Activated CD4-positive, alpha-beta T cell treated with anti-CD3 and anti-CD28 coated beads, Interleukin-2, amount 50 U/mL, for 4 hours (primary cell): Measurements from ENCODE around the gene FAM163B.

Source experiments
- DNase-seq, 2 experiments: peaks; one replicate each; pipeline ENCODE4 v3.0.0-alpha.2; 2020

Gene FAM163B

GRCh38 chr9:133579601-133580418 lies 29.4 kb downstream of the FAM163B start:
- DNase-seq: no peak

DNA sequence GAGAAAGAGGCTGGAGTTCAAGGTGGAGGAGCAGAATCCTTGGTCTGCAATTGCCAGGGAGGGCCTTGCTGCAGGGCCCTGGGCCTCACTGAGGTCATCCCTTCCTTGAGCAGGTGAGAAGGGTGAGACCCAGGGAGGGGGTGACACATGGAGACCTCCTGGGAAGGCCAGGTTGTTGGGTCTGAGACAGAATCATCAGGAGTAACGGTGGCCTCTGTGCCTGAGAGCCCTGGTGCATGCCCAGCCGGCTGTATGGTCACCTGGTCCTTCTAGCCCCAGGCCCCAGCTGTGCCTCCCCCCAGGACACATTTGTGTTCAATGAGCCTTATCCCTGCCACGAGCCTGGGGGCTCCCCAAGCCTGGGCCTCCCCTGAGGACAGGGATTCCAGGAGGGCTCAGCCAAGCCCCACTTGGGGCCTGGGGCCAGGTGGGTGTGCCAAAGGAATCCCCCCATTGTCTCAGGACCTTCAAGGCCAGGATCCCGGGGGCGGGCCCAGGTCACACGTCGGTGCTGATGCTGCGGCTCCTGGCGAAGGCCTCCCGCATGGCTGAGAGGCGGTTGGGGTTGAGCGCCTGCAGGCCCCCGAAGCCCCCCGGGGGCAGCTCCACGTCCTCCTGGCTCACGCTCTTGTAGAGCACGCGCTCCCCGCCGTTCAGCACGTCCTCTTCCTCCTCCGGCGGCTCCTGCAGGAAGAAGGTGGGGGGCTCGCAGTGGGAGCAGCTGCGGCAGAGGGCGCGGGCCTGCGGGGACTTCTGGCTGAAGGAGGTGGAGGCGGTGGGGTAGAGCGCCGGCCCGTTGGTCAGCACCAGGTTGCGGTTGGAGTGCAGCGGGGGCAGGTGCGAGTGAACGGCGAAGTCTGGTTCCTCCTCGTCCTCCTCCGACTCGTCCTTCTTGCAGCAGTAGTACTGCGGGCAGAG lies 30.4 kb downstream of the FAM163B start:
- DNase-seq: no peak

DNA sequence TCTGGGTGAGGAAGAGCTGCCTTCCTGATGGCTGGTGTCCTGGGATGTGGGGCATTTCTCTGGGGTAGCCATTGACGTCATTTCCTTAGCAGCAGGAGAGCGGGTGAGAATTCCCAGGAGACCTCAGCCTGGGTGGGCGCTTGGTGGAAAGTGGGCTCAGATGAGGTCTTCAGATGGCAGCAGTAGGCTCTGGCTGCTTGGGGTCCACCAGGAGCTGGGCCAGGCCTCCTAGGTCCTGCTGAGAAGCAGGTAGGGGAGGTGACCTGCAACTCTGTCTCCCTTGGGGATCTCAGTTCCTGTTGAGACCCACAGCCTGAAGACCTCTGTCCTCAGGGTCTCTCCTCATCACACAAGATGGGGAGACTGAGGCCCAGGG lies 31.5 kb downstream of the FAM163B start:
- DNase-seq: no peak

DNA sequence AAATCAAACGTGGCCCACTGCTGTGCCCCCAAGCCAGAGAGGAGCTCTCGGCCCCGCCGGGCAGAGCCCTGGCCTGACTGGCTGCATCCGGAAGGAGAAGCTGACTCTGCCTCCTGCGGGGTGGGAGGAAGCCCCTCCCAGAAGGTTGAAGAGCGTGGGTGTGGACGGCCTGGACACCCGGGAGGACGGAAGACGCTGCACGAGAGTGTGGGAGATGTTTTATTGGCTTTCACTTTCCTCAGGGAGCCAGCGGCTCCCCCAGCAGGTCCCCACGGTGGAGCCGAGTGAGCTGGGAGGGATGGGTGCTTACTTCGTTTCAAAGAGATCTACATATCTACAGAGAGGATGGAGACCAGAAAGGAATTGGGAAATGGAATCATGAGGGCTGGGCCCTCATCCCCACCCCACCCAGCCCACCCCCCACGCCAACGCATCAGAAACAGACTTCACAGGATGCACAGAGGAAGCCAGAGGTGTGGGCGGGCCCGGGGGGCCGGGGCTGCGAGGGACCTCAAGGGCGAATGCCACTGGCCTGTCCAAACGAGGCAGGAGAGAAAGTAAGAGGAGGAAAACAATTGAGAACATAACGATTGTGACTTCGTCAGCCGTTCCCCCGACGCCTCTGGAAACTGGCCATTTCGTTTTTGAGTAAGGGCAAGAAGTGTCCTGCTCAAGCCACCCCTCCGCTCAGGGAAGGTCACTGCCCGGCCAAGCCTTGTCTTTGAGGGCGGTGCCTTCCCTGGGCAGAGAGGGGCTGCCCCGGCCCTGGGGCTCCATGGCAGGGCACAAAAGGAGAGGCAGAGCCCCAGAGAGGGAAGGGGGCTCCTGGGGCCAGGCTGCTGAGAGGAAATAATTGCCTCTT lies 32.1 kb downstream of the FAM163B start:
- DNase-seq: no peak

DNA sequence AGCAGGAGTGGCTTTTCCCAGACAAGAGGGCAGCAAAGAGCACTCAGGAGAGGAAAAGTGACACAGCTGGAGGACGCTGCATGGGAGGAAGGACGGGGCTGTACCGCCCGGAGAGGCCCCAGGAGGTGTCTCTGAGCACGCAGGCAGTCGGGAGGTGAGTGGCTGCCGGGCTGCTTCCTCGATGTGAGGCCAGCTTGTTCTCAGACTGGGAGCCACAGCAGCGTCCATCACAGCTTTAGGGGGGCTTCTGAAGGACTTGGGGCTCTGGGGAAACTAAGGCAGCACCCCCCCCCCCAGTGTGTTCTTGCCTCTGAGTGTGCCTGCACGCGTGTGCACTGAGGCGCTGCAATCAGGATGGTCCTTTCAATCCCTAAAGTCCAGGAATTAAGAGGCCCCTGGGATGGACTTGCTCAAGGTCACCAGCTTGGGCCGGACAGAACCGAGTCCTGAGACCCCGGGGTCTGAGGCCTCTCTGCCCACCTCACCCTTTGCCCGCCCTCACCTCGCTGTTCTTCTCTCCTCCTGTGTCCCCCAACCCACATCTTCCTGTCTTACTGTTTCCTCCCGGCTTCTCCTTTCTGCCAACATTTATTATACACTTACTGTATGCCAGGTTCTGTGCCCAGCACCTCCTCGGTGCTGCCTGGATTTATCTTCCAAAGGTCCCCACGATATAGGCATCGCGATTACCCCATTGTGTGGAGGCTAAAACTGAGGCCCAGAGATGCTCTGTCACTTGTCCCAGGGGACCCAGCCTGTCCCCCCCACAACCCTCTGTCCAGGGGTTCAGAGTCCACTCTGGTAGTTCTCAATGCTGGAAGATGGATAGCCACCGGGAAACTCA lies 32.9 kb downstream of the FAM163B start:
- no peak for DNase-seq

DNA sequence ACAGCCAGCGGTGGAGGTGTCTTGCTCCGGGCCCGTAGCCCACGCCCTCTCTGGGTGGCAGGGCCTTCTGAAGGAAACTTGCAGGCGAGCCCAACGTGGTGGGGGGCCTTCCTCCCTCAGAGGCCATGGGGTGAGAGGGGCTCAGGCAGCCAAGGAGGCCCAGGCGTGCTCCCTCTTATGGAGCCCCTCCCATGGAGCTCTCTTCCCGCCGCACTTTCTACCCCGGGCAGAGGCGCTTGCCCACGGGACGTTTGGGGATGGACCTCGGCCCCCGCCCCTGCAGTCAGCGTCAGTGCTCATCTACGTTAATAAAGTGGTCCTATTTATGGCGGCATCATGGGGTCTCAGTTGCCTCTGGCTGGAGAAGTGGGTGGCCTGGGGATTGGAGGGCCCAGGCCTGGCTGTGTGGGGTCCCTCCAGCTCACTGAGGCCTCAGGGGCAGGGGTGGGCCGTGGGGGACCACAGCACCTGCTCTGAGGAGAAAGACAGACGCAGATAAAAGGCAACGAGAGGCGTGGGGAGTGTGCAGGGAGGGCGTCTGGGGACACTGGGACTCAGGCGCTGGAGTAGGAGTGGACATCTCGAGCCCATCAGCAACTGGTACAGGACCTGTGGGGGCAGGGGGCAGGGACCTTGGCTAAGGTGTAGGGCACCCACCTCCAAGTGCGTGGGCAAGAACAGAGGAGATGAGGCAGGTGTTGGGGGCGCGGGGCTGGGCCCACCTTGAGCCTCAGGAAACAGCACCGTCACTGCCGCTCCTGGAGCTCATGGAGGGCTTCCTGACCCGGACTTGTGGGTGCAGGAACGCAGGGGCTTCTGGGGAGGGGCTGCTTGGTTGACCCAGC lies 33.8 kb downstream of the FAM163B start:
- no peak for DNase-seq

GRCh38 chr9:133574771-133575170 lies 34.4 kb downstream of the FAM163B start:
- no peak for DNase-seq

DNA sequence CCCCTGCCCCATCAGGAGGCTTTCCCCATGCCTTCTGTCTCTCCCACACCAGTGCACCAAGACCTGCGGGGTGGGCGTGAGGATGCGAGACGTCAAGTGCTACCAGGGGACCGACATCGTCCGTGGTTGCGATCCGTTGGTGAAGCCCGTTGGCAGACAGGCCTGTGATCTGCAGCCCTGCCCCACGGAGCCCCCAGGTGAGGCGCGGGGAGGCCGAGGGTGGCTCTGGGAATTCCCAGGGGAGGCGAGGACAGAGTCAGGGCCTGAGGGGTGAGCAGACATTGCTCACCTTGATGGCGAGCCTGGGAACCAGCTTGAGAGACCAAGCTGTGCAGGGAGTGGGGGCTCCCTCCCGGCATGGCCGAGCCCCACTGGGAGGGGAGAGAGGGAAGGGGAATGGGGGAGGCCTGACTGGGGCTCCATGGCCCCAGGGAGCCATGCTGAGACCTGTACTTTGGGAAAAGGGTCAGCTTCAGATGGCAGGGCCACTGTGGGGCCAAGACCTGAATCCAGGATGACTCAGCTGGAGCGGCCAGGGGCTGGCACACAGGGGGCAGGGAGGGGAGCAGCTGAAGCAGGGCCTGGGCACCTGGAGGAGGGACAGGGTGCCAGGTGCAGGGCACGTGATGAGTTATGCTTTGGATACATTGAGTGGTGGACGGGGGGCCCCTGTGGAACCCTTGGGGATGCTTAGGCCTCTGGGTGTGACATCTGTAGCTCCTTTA lies 35.2 kb downstream of the FAM163B start:
- no peak for DNase-seq

GRCh38 chr9:133572821-133573361 lies 36.3 kb downstream of the FAM163B start:
- DNase-seq: no peak

- DNase-seq: no peak
These were observed 37.1 kb downstream of the FAM163B start for GRCh38 chr9:133571896-133572595.

DNA sequence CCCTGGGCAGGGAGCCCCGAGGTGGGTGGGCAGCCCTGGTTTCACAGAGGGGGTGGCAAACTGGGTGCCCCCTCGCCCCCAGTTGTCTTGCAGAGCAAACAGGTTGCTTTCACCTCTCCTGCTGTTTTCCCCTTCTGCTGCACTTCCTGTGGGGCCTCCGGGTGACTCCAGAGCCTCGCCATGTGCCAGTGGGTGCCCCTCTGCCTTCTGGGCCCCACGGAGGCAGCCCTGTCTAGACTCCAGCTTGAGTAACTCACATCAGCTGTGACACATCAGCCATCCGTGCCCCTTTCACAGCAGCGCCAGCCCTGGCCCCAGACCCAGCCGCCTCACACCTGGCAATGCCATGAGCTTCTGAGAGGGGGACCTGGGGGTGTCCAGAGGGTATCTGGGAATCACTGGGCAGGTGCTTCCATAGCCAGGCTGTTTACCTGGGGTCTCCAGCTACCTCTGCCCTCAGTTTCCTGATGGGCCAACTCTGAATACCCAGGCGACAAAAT lies 37.7 kb downstream of the FAM163B start:
- no peak for DNase-seq

DNA sequence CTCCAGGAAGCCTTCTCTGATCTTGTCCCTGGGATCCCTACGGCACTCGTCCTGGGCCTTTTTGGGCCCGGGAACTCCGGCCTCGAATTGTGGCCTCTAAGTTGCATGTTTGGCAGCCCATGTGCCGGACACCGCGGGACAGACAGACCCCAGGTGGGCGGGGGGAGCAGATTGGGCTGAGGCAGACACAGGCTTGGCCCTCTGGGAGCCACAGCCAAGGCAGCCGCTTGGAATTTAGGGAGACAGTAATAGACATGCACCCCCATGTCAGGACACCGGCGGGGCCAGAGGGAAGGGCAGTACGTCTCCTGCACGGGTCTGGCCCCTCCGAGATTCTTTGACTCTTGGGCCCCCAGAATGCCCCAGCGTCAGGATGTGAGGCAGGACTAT lies 38.5 kb downstream of the FAM163B start:
- no peak for DNase-seq

GRCh38 chr9:133569891-133570690 lies 39.1 kb downstream of the FAM163B start:
- DNase-seq: no peak

GRCh38 chr9:133569121-133569785 lies 39.9 kb downstream of the FAM163B start:
- DNase-seq: no peak

- no peak for DNase-seq
These were observed 41.0 kb downstream of the FAM163B start for GRCh38 chr9:133568186-133568585.

- no peak for DNase-seq
These were observed 42.4 kb downstream of the FAM163B start for GRCh38 chr9:133566817-133567216.

GRCh38 chr9:133566382-133566781 lies 42.8 kb downstream of the FAM163B start:
- no peak for DNase-seq
